SK-N-SH (cell line): ENCODE results near the gene MUC2. TPM values are rescaled to one million over a fixed set of nuclear protein-coding genes. Genes with fewer than 3 reads are reported as not detected.

Experiments
- CTCF ChIA-PET: fragments of 300-600, 350-600 bp; formaldehyde crosslinking; extraction: SDS; loops from one replicate; lab custom pipeline; 2021; lab: Yijun Ruan, JAX
- POLR2A ChIA-PET: fragments of 350-600 bp; sonication (Branson Sonifier 250); formaldehyde crosslinking; extraction: SDS; loops from one replicate; lab custom pipeline; 2020; ENCODE audit warnings: antibody characterized with exemption, inconsistent platforms; lab: Yijun Ruan, JAX
- DNase-seq: peaks from one replicate; pipeline ENCODE4 v3.0.0; 2012
- H2AFZ ChIP-seq: fragments of 200-600 bp; sonication (generic); 2 replicates; pipeline ENCODE4 v1.8.1; 2016; ENCODE audit warnings: antibody characterized with exemption, mild to moderate bottlenecking, low read depth
- H3F3A ChIP-seq: fragments of 200-600 bp; sonication (generic); replicated peaks from 2 replicates; pipeline ENCODE3; 2016; ENCODE audit warnings: antibody characterized with exemption, mild to moderate bottlenecking; ENCODE audit not compliant: insufficient read depth
- H3K27ac ChIP-seq, 2 experiments: fragments of 200-500 bp in 1 of 2; fragments of 200-600 bp in 1 of 2; sonication (Bioruptor generic) in 1 of 2; sonication (generic), shearing (Covaris generic) in 1 of 2; 2 replicates each; pipeline versions ENCODE4 v1.5.1 to v1.6.1; 2014 to 2016; ENCODE audit warnings: low read depth in 2 of 2, inconsistent platforms in 1 of 2, low read length in 1 of 2, mild to moderate bottlenecking in 1 of 2, mixed read lengths in 1 of 2
- H3K27me3 ChIP-seq: fragments of 200-600 bp; sonication (generic), shearing (Covaris generic); 2 replicates; pipeline ENCODE4 v1.6.1; 2016; ENCODE audit warnings: mixed run types; ENCODE audit not compliant: insufficient read depth
- H3K36me3 ChIP-seq, 2 experiments: fragments of 200-500 bp in 1 of 2; fragments of 200-600 bp in 1 of 2; sonication (Bioruptor generic) in 1 of 2; sonication (generic) in 1 of 2; replicated peaks in 1 of 2; 2 replicates each; pipeline versions ENCODE3 to v1.5.1; 2014 to 2016; ENCODE audit warnings: low read length in 1 of 2, mild to moderate bottlenecking in 1 of 2; ENCODE audit not compliant: insufficient read depth in 2 of 2, control insufficient read depth in 1 of 2
- H3K4me1 ChIP-seq, 2 experiments: fragments of 200-500 bp in 1 of 2; fragments of 200-600 bp in 1 of 2; sonication (Bioruptor generic) in 1 of 2; sonication (generic), shearing (Covaris generic) in 1 of 2; 2 replicates each; pipeline versions ENCODE4 v1.5.1 to v1.6.1; 2014 to 2016; ENCODE audit warnings: low read depth in 1 of 2, low read length in 1 of 2, mixed run types in 1 of 2; ENCODE audit not compliant: insufficient read depth in 2 of 2, control insufficient read depth in 1 of 2
- H3K4me2 ChIP-seq: fragments of 200-600 bp; sonication (generic), shearing (Covaris generic); 2 replicates; pipeline ENCODE4 v1.6.1; 2017; ENCODE audit warnings: mixed run types
- H3K4me3 ChIP-seq, 2 experiments: fragments of 200-500 bp in 1 of 2; fragments of 200-600 bp in 1 of 2; sonication (Bioruptor generic) in 1 of 2; sonication (generic), shearing (Covaris generic) in 1 of 2; 2 replicates each; pipeline versions ENCODE4 v1.5.1 to v1.8.1; 2014 to 2016; ENCODE audit warnings: low read depth in 2 of 2, inconsistent platforms in 1 of 2, low read length in 1 of 2, mild to moderate bottlenecking in 1 of 2, mixed read lengths in 1 of 2, moderate library complexity in 1 of 2
- H3K79me2 ChIP-seq: fragments of 200-600 bp; sonication (generic); 2 replicates; pipeline ENCODE4 v1.8.1; 2017; ENCODE audit warnings: mild to moderate bottlenecking; ENCODE audit not compliant: insufficient read depth
- H3K9ac ChIP-seq: fragments of 200-600 bp; sonication (generic); 2 replicates; pipeline ENCODE4 v1.6.1; 2017; ENCODE audit warnings: mixed run types
- H3K9me2 ChIP-seq: fragments of 200-600 bp; sonication (generic); 2 replicates; pipeline ENCODE4 v1.6.1; 2017; ENCODE audit warnings: mixed run types
- H3K9me3 ChIP-seq: fragments of 200-600 bp; sonication (generic); 2 replicates; pipeline ENCODE4 v1.6.1; 2017; ENCODE audit warnings: mixed run types, mild to moderate bottlenecking, moderate library complexity
- H4K20me1 ChIP-seq: fragments of 200-600 bp; sonication (generic); 2 replicates; pipeline ENCODE4 v1.6.1; 2017; ENCODE audit warnings: mild to moderate bottlenecking, mixed run types; ENCODE audit not compliant: insufficient read depth
- CHD2 ChIP-seq: fragments of 150-350 bp; IDR thresholded peaks from 2 replicates; pipeline ENCODE4 v1.6.1; 2018; ENCODE audit warnings: low read length; ENCODE audit not compliant: partially characterized antibody
- ELF1 ChIP-seq: IDR thresholded peaks from 2 replicates; pipeline ENCODE4 v1.4.0; 2012
- EZH2phosphoT487 ChIP-seq: fragments of 200-600 bp; sonication (generic); IDR thresholded peaks from 2 replicates; pipeline ENCODE4 v1.6.1; 2017; ENCODE audit warnings: low read depth, mixed run types, mild to moderate bottlenecking, antibody characterized with exemption, moderate library complexity, borderline replicate concordance
- FOXJ3 ChIP-seq: sonication (generic); formaldehyde crosslinking; IDR thresholded peaks from 2 replicates; pipeline ENCODE4 v1.5.1; 2020; ENCODE audit warnings: mild to moderate bottlenecking, missing genetic modification reagents
- FOXM1 ChIP-seq: IDR thresholded peaks from 2 replicates; pipeline ENCODE4 v1.4.0; 2012; ENCODE audit warnings: low read depth, mild to moderate bottlenecking
- GABPA ChIP-seq: IDR thresholded peaks from 2 replicates; pipeline ENCODE4 v1.4.0; 2012; ENCODE audit warnings: low read depth, mild to moderate bottlenecking
- GATA2 ChIP-seq: sonication (generic); formaldehyde crosslinking; IDR thresholded peaks from 2 replicates; pipeline ENCODE4 v1.5.0; 2020; ENCODE audit warnings: mild to moderate bottlenecking, missing genetic modification reagents
- IRF3 ChIP-seq: fragments of 150-350 bp; IDR thresholded peaks from 2 replicates; pipeline ENCODE4 v1.6.1; 2016; ENCODE audit warnings: mild to moderate bottlenecking, low read depth, low read length
- JUND ChIP-seq: IDR thresholded peaks from 2 replicates; pipeline ENCODE4 v1.4.0; 2012
- MAX ChIP-seq: IDR thresholded peaks from 2 replicates; pipeline ENCODE4 v1.4.0; 2012; ENCODE audit warnings: low read depth
- MEF2A ChIP-seq: IDR thresholded peaks from 2 replicates; pipeline ENCODE4 v1.4.0; 2012; ENCODE audit warnings: low read depth, borderline replicate concordance
- MXI1 ChIP-seq: IDR thresholded peaks from 2 replicates; pipeline ENCODE4 v1.6.1; 2012; ENCODE audit warnings: mild to moderate bottlenecking, low read depth, low read length, improper control_type of control experiment
- NFIC ChIP-seq: IDR thresholded peaks from 2 replicates; pipeline ENCODE4 v1.4.0; 2012; ENCODE audit warnings: borderline replicate concordance
- NRF1 ChIP-seq: IDR thresholded peaks from 2 replicates; pipeline ENCODE4 v1.6.1; 2012; ENCODE audit warnings: low read depth, mild to moderate bottlenecking, low read length
- POLR2AphosphoS5 ChIP-seq: IDR thresholded peaks from 2 replicates; pipeline ENCODE4 v1.6.1; 2012; ENCODE audit warnings: low read depth, low read length
- RAD21 ChIP-seq: IDR thresholded peaks from 2 replicates; pipeline ENCODE4 v1.6.1; 2012; ENCODE audit warnings: mild to moderate bottlenecking, low read length
- RCOR1 ChIP-seq: fragments of 150-350 bp; IDR thresholded peaks from 2 replicates; pipeline ENCODE4 v1.6.1; 2017; ENCODE audit warnings: antibody characterized with exemption, low read length
- RFX5 ChIP-seq: IDR thresholded peaks from 2 replicates; pipeline ENCODE4 v1.6.1; 2012; ENCODE audit warnings: mild to moderate bottlenecking, improper control_type of control experiment, low read length
- RXRA ChIP-seq: IDR thresholded peaks from 2 replicates; pipeline ENCODE4 v1.4.0; 2012; ENCODE audit warnings: low read depth, mild to moderate bottlenecking, borderline replicate concordance
- TAF1 ChIP-seq: IDR thresholded peaks from 2 replicates; pipeline ENCODE4 v1.6.1; 2012; ENCODE audit warnings: low read depth, mild to moderate bottlenecking, low read length, moderate library complexity, borderline replicate concordance
- TCF12 ChIP-seq: IDR thresholded peaks from 2 replicates; pipeline ENCODE4 v1.4.0; 2012
- ZBTB33 ChIP-seq: IDR thresholded peaks from 2 replicates; pipeline ENCODE4 v1.4.0; 2012; ENCODE audit warnings: low read depth, borderline replicate concordance
- WGBS: methylation state at CpG from one replicate; pipeline ENCODE4 v1.1.6; 2017; ENCODE audit warnings: low lambda C conversion rate; 5-methylcytosine and 5-hydroxymethylcytosine counted together
- polyA plus RNA-seq, 3 experiments: library from polyadenylated mRNA; depleted of rRNA; stranded (reverse); fragments of >200 nt; gene quantifications; 2 replicates each; pipeline ENCODE4 v1.2.3, GENCODE V29; 2012

Gene MUC2
- polyA plus RNA-seq, 1 of the 3 experiments (the other 2 are of a cell fraction): not detected

GRCh38 chr11:1034001-1034400 is 40.7 kb upstream of the MUC2 start:
- no peak overlapping the region for H3K9ac ChIP-seq
- TF ChIP-seq RAD21 (no peak), NRF1 (no peak), CHD2 (no peak), TCF12 (no peak), ELF1 (no peak), NFIC (no peak), GABPA (no peak), TAF1 (no peak), MAX (no peak), RFX5 (no peak), RXRA (no peak), POLR2AphosphoS5 (no peak), JUND (no peak), FOXJ3 (no peak), RCOR1 (no peak), MEF2A (no peak), EZH2phosphoT487 (no peak), MXI1 (no peak)
- TF ChIP-seq, all 33 proteins: peak for 0
- POLR2A ChIA-PET: no interaction called here
- no peaks in the 10 kb centered on the region for H3K9me3 ChIP-seq
- no peak for DNase-seq
- no peak overlapping the region for H3K27ac ChIP-seq
- no peaks in the 10 kb centered on the region for H4K20me1 ChIP-seq
- H3K27me3 ChIP-seq: no peaks in the 10 kb centered on the region
- no peaks in the 10 kb centered on the region for H3F3A ChIP-seq
- no peaks in the 10 kb centered on the region for H3K79me2 ChIP-seq
- no peak overlapping the region for H3K4me3 ChIP-seq
- no peaks in the 10 kb centered on the region for H3K36me3 ChIP-seq
- CTCF ChIA-PET: interaction anchor here (0.9 kb wide), 1 partner anchor 16 kb away, joined by 5 read pairs; no protein-coding TSS in a partner anchor
- no peak overlapping the region for H3K4me2 ChIP-seq
- H2AFZ ChIP-seq: no peak overlapping the region
- no peaks in the 10 kb centered on the region for H3K4me1 ChIP-seq
- H3K9me2 ChIP-seq: no peaks in the 10 kb centered on the region
- 78% methylated on average over 4 of the region's 8 CpGs for WGBS

- H3K27ac ChIP-seq: no peak overlapping the region
- no peaks in the 10 kb centered on the region for H3K79me2 ChIP-seq
- H3K9me2 ChIP-seq: no peaks in the 10 kb centered on the region
- no peaks in the 10 kb centered on the region for H4K20me1 ChIP-seq
- H3K4me1 ChIP-seq: no peaks in the 10 kb centered on the region
- H3K9me3 ChIP-seq: no peaks in the 10 kb centered on the region
- no peak overlapping the region for H3K4me3 ChIP-seq
- CTCF ChIA-PET: no interaction called here
- H3K27me3 ChIP-seq: no peaks in the 10 kb centered on the region
- H3F3A ChIP-seq: no peaks in the 10 kb centered on the region
- TF ChIP-seq IRF3: no peak
- TF ChIP-seq ZBTB33: no peak
- TF ChIP-seq RXRA: no peak
- no peak for TF ChIP-seq GATA2 (CRISPR knock-in tag)
- TF ChIP-seq FOXM1: no peak
- no peak overlapping the region for H2AFZ ChIP-seq
- no peak overlapping the region for H3K9ac ChIP-seq
- H3K4me2 ChIP-seq: no peak overlapping the region
- POLR2A ChIA-PET: no interaction called here
- no peak for DNase-seq
- 50% methylated on average over 2 of the region's 39 CpGs for WGBS
- H3K36me3 ChIP-seq: no peaks in the 10 kb centered on the region
These were observed 40.0 kb upstream of the MUC2 start for GRCh38 chr11:1034456-1035295.
